ENCODE data around the gene TRNT1. TPM values are rescaled to one million over a fixed set of nuclear protein-coding genes. Genes with fewer than 3 reads are reported as not detected.

TRNT1 gene
- total and polyA plus RNA-seq, 2 experiments from 2014 or later, result 14.2 to 31.4 TPM

GRCh38 chr3:3102751-3103150, 24.0 kb upstream of the TRNT1 start:
- Histone ChIP-seq H3K36me3 (ENCODE audit: low read depth) (no peaks in the 10 kb centered on the region), H3K79me2 (ENCODE audit: insufficient read depth) (no peaks in the 10 kb centered on the region)
- 37 to 44% methylated on average over 6 of the region's 6 CpGs for WGBS, 2 experiments (ENCODE audit: low coverage in 1 of 2, low lambda C conversion rate in 2 of 2, missing lambda C conversion rate in 2 of 2)

GRCh38 chr3:3105246-3105645, 21.5 kb upstream of the TRNT1 start:
- Histone ChIP-seq H3K4me1 (ENCODE audit: insufficient read depth) (no peaks in the 10 kb centered on the region), H3K36me3 (ENCODE audit: low read depth) (no peaks in the 10 kb centered on the region), H3K4me2 (ENCODE audit: unreplicated experiment) (no peak overlapping the region), H3K27me3 (replicated peaks; ENCODE audit: insufficient read depth) (no peaks in the 10 kb centered on the region), H3K9me3 (ENCODE audit: low read depth) (no peaks in the 10 kb centered on the region), H2AFZ (no peak overlapping the region), H3K9me2 (ENCODE audit: insufficient read depth) (no peaks in the 10 kb centered on the region), H3F3A (ENCODE audit: insufficient read depth) (no peaks in the 10 kb centered on the region), H4K20me1 (ENCODE audit: insufficient read depth) (no peaks in the 10 kb centered on the region), H3K27ac (no peak overlapping the region), H3K79me2 (ENCODE audit: insufficient read depth) (no peaks in the 10 kb centered on the region), H3K4me3 (no peak overlapping the region), H3K9ac (no peak overlapping the region)
- 41 to 42% methylated on average over 3 of the region's 3 CpGs for WGBS, 2 experiments (ENCODE audit: low coverage in 1 of 2, low lambda C conversion rate in 2 of 2, missing lambda C conversion rate in 2 of 2)
- no peak for TF ChIP-seq EZH2 (IDR thresholded peaks at IDR 0.05; ENCODE audit: insufficient read depth, poor library complexity, severe bottlenecking)
- TF ChIP-seq EZH2phosphoT487 (IDR thresholded peaks at IDR 0.05; ENCODE audit: insufficient read depth, low read depth), result no peak
- in situ Hi-C loops (cut with MboI), result no loop called here
- DNase-seq, result no peak

More at GRCh38 chr3:3102751-3103150, 24.0 kb upstream of the TRNT1 start:
- in situ Hi-C loops (cut with MboI), result no loop called here
- no peaks in the 10 kb centered on the region for H4K20me1 ChIP-seq (ENCODE audit: insufficient read depth)
- H3K4me1 ChIP-seq (ENCODE audit: insufficient read depth), result no peaks in the 10 kb centered on the region
- no peaks in the 10 kb centered on the region for H3K9me2 ChIP-seq (ENCODE audit: insufficient read depth)
- H2AFZ ChIP-seq, result no peak overlapping the region
- no peak overlapping the region for H3K4me2 ChIP-seq (ENCODE audit: unreplicated experiment)
- H3K9ac ChIP-seq, result no peak overlapping the region
- no peaks in the 10 kb centered on the region for H3K9me3 ChIP-seq (ENCODE audit: low read depth)
- H3K27me3 ChIP-seq (replicated peaks; ENCODE audit: insufficient read depth), result no peaks in the 10 kb centered on the region
- TF ChIP-seq EZH2 (IDR thresholded peaks at IDR 0.05; ENCODE audit: insufficient read depth, poor library complexity, severe bottlenecking), result no peak
- no peak for TF ChIP-seq EZH2phosphoT487 (IDR thresholded peaks at IDR 0.05; ENCODE audit: insufficient read depth, low read depth)
- no peaks in the 10 kb centered on the region for H3F3A ChIP-seq (ENCODE audit: insufficient read depth)
- no peak for DNase-seq
- H3K27ac ChIP-seq, result no peak overlapping the region
- no peak overlapping the region for H3K4me3 ChIP-seq

GRCh38 chr3:3105815-3106214, 20.9 kb upstream of the TRNT1 start:
- Histone ChIP-seq H3F3A (ENCODE audit: insufficient read depth) (no peaks in the 10 kb centered on the region), H3K36me3 (ENCODE audit: low read depth) (no peaks in the 10 kb centered on the region), H3K27ac (no peak overlapping the region), H3K4me1 (ENCODE audit: insufficient read depth) (no peaks in the 10 kb centered on the region), H3K9me3 (ENCODE audit: low read depth) (no peaks in the 10 kb centered on the region), H3K27me3 (replicated peaks; ENCODE audit: insufficient read depth) (no peaks in the 10 kb centered on the region), H3K4me3 (no peak overlapping the region), H3K9me2 (ENCODE audit: insufficient read depth) (no peaks in the 10 kb centered on the region), H4K20me1 (ENCODE audit: insufficient read depth) (no peaks in the 10 kb centered on the region), H3K79me2 (ENCODE audit: insufficient read depth) (no peaks in the 10 kb centered on the region), H2AFZ (no peak overlapping the region), H3K9ac (no peak overlapping the region), H3K4me2 (ENCODE audit: unreplicated experiment) (no peak overlapping the region)
- DNase-seq, result no peak
- in situ Hi-C loops (cut with MboI), result no loop called here
- TF ChIP-seq EZH2phosphoT487 (IDR thresholded peaks at IDR 0.05; ENCODE audit: insufficient read depth, low read depth) (no peak), EZH2 (IDR thresholded peaks at IDR 0.05; ENCODE audit: insufficient read depth, poor library complexity, severe bottlenecking) (no peak)
- 19 to 26% methylated on average over 4 of the region's 4 CpGs for WGBS, 2 experiments (ENCODE audit: low coverage in 1 of 2, low lambda C conversion rate in 2 of 2, missing lambda C conversion rate in 2 of 2)

GRCh38 chr3:3107181-3107580, 19.6 kb upstream of the TRNT1 start:
- in situ Hi-C loops (cut with MboI), result no loop called here
- Histone ChIP-seq H4K20me1 (ENCODE audit: insufficient read depth) (no peaks in the 10 kb centered on the region), H3K4me3 (no peak overlapping the region), H3K4me2 (ENCODE audit: unreplicated experiment) (no peak overlapping the region), H3K27ac (no peak overlapping the region), H3K4me1 (ENCODE audit: insufficient read depth) (no peaks in the 10 kb centered on the region), H3K27me3 (replicated peaks; ENCODE audit: insufficient read depth) (no peaks in the 10 kb centered on the region), H3K9me3 (ENCODE audit: low read depth) (no peaks in the 10 kb centered on the region), H3F3A (ENCODE audit: insufficient read depth) (no peaks in the 10 kb centered on the region), H3K79me2 (ENCODE audit: insufficient read depth) (no peaks in the 10 kb centered on the region), H2AFZ (no peak overlapping the region), H3K9me2 (ENCODE audit: insufficient read depth) (no peaks in the 10 kb centered on the region), H3K9ac (no peak overlapping the region), H3K36me3 (ENCODE audit: low read depth) (no peaks in the 10 kb centered on the region)
- no peak for DNase-seq
- WGBS, 2 experiments (ENCODE audit: low coverage in 1 of 2, low lambda C conversion rate in 2 of 2, missing lambda C conversion rate in 2 of 2), result 85 to 93% methylated on average over 3 of the region's 3 CpGs
- TF ChIP-seq EZH2 (IDR thresholded peaks at IDR 0.05; ENCODE audit: insufficient read depth, poor library complexity, severe bottlenecking), result no peak
- no peak for TF ChIP-seq EZH2phosphoT487 (IDR thresholded peaks at IDR 0.05; ENCODE audit: insufficient read depth, low read depth)

- no peaks in the 10 kb centered on the region for H3K27me3 ChIP-seq (replicated peaks; ENCODE audit: insufficient read depth)
- in situ Hi-C loops (cut with MboI), result no loop called here
- H3K4me3 ChIP-seq, result no peak overlapping the region
- H3K9me3 ChIP-seq (ENCODE audit: low read depth), result no peaks in the 10 kb centered on the region
- no peak overlapping the region for H3K4me2 ChIP-seq (ENCODE audit: unreplicated experiment)
- H3K36me3 ChIP-seq (ENCODE audit: low read depth), result no peaks in the 10 kb centered on the region
- DNase-seq, result no peak
- 23 to 32% methylated on average over 3 of the region's 3 CpGs for WGBS, 2 experiments (ENCODE audit: low coverage in 1 of 2, low lambda C conversion rate in 2 of 2, missing lambda C conversion rate in 2 of 2)
- no peaks in the 10 kb centered on the region for H4K20me1 ChIP-seq (ENCODE audit: insufficient read depth)
- no peak overlapping the region for H3K9ac ChIP-seq
- H3K79me2 ChIP-seq (ENCODE audit: insufficient read depth), result no peaks in the 10 kb centered on the region
- H3K4me1 ChIP-seq (ENCODE audit: insufficient read depth), result no peaks in the 10 kb centered on the region
- TF ChIP-seq EZH2phosphoT487 (IDR thresholded peaks at IDR 0.05; ENCODE audit: insufficient read depth, low read depth), result no peak
- no peak for TF ChIP-seq EZH2 (IDR thresholded peaks at IDR 0.05; ENCODE audit: insufficient read depth, poor library complexity, severe bottlenecking)
- H2AFZ ChIP-seq, result no peak overlapping the region
- H3K9me2 ChIP-seq (ENCODE audit: insufficient read depth), result no peaks in the 10 kb centered on the region
- no peak overlapping the region for H3K27ac ChIP-seq
- H3F3A ChIP-seq (ENCODE audit: insufficient read depth), result no peaks in the 10 kb centered on the region
Observed at GRCh38 chr3:3107858-3108257, 18.9 kb upstream of the TRNT1 start.

Data from GM23248 (cell line).